Prostate gland (tissue), 2 donors: ENCODE results near the gene COL11A1. TPM values are rescaled to one million over a fixed set of nuclear protein-coding genes. Genes with fewer than 3 reads are reported as not detected.

Experiments
- DNase-seq: peaks from one replicate; pipeline ENCODE4 v3.0.0-alpha.2; 2019; ENCODE audit warnings: low spot score
- H3K27ac ChIP-seq, 2 donors: fragments of 200-600 bp; sonication (generic); 2 replicates each; pipeline ENCODE4 v1.5.1; 2017 to 2019
- H3K27me3 ChIP-seq: fragments of 200-600 bp; sonication (generic); replicated peaks from 2 replicates; pipeline ENCODE4 v1.5.1; 2019; ENCODE audit not compliant: insufficient read depth
- H3K36me3 ChIP-seq, 2 donors: fragments of 200-600 bp; sonication (generic); 1 replicate in 1 of 2; 2 replicates in 1 of 2; pipeline versions ENCODE4 v1.5.1 to v1.8.1; 2017 to 2019
- H3K4me1 ChIP-seq: fragments of 200-600 bp; sonication (generic); replicated peaks from 2 replicates; pipeline ENCODE4 v1.5.1; 2019
- H3K4me3 ChIP-seq, 2 donors: fragments of 200-600 bp; sonication (generic); 2 replicates each; pipeline ENCODE4 v1.5.1; 2017 to 2019
- H3K9me3 ChIP-seq: fragments of 200-600 bp; sonication (generic); 2 replicates; pipeline ENCODE4 v1.5.1; 2017
- CTCF ChIP-seq, 4 experiments: fragments of 200-600 bp in 2 of 4; fragments of 450-650 bp in 2 of 4; sonication (generic) in 2 of 4; IDR thresholded peaks; 1 replicate in 3 of 4; 2 replicates in 1 of 4; pipeline ENCODE4 v1.5.1; 2016 to 2019; ENCODE audit warnings: antibody characterized with exemption in 4 of 4, mild to moderate bottlenecking in 2 of 4, moderate library complexity in 2 of 4
- POLR2A ChIP-seq: fragments of 450-650 bp; IDR thresholded peaks from one replicate; pipeline ENCODE4 v1.6.1; 2016; ENCODE audit warnings: antibody characterized with exemption, mild to moderate bottlenecking
- POLR2AphosphoS5 ChIP-seq: sonication (generic); formaldehyde crosslinking; IDR thresholded peaks from one replicate; pipeline ENCODE4 v1.6.1; 2017; ENCODE audit warnings: antibody characterized with exemption
- WGBS: methylation state at CpG from one replicate; pipeline ENCODE4 v1.1.5; 2018; 5-methylcytosine and 5-hydroxymethylcytosine counted together
- intact Hi-C: fragments of 100-400 bp; cut with DNase I; formaldehyde crosslinking; loops from one replicate; pipeline ENCODE4 v1.14.2; 2022
- total RNA-seq, 2 donors: library from RNA; depleted of rRNA; stranded (reverse); fragments of >200 nt; gene quantifications; one replicate each; pipeline ENCODE4 v1.1.0, GENCODE V29; 2016

COL11A1 gene
- total RNA-seq, 2 donors from 2014 or later, result 0.51 TPM; not detected in 1

GRCh38 chr1:102840741-102841140, 267.6 kb downstream of the COL11A1 start:
- DNase-seq, result no peak
- Histone ChIP-seq H3K27ac (no peak overlapping the region), H3K4me3 (no peak overlapping the region), H3K27me3 (no peaks in the 10 kb centered on the region), H3K36me3 (no peaks in the 10 kb centered on the region), H3K9me3 (no peaks in the 10 kb centered on the region), H3K4me1 (no peaks in the 10 kb centered on the region)
- TF ChIP-seq CTCF (IDR thresholded peaks at IDR 0.05), result no peak
- no peak for TF ChIP-seq POLR2A
- no peak for TF ChIP-seq POLR2AphosphoS5
- WGBS, result 80% methylated on average over 5 of the region's 5 CpGs
- intact Hi-C loops, result no loop called here

GRCh38 chr1:102838016-102838415, 270.3 kb downstream of the COL11A1 start:
- Histone ChIP-seq H3K4me1 (no peaks in the 10 kb centered on the region), H3K4me3 (no peak overlapping the region), H3K36me3 (no peaks in the 10 kb centered on the region), H3K9me3 (no peaks in the 10 kb centered on the region), H3K27ac (no peak overlapping the region), H3K27me3 (no peaks in the 10 kb centered on the region)
- 38% methylated on average over 4 of the region's 4 CpGs for WGBS
- TF ChIP-seq CTCF (IDR thresholded peaks at IDR 0.05) (no peak), POLR2A (no peak), POLR2AphosphoS5 (no peak)
- no peak for DNase-seq
- intact Hi-C loops, result no loop called here

- no peak for TF ChIP-seq POLR2AphosphoS5
- TF ChIP-seq POLR2A, result no peak
- TF ChIP-seq CTCF (IDR thresholded peaks at IDR 0.05), result no peak
- no peak for DNase-seq
- Histone ChIP-seq H3K4me1 (no peaks in the 10 kb centered on the region), H3K9me3 (no peaks in the 10 kb centered on the region), H3K4me3 (no peak overlapping the region), H3K36me3 (no peaks in the 10 kb centered on the region), H3K27ac (no peak overlapping the region), H3K27me3 (no peaks in the 10 kb centered on the region)
- WGBS, result 22% methylated on average over 1 of the region's 1 CpG
- intact Hi-C loops, result no loop called here
These were observed 270.8 kb downstream of the COL11A1 start for GRCh38 chr1:102837551-102837950.

GRCh38 chr1:102836991-102837390, 271.3 kb downstream of the COL11A1 start:
- Histone ChIP-seq H3K27me3 (no peaks in the 10 kb centered on the region), H3K4me1 (no peaks in the 10 kb centered on the region), H3K36me3 (no peaks in the 10 kb centered on the region), H3K4me3 (no peak overlapping the region), H3K27ac (no peak overlapping the region), H3K9me3 (no peaks in the 10 kb centered on the region)
- intact Hi-C loops, result no loop called here
- no peak for DNase-seq
- WGBS, result 29% methylated on average over 2 of the region's 2 CpGs
- TF ChIP-seq POLR2A (no peak), POLR2AphosphoS5 (no peak), CTCF (IDR thresholded peaks at IDR 0.05) (no peak)

GRCh38 chr1:102834688-102835320, 273.5 kb downstream of the COL11A1 start:
- WGBS, result 67% methylated on average over 1 of the region's 1 CpG

More at GRCh38 chr1:102834688-102835320, 273.5 kb downstream of the COL11A1 start:
- no peak overlapping the region for H3K27ac ChIP-seq
- no peaks in the 10 kb centered on the region for H3K36me3 ChIP-seq
- no peaks in the 10 kb centered on the region for H3K4me1 ChIP-seq
- H3K9me3 ChIP-seq, result no peaks in the 10 kb centered on the region
- TF ChIP-seq CTCF (IDR thresholded peaks at IDR 0.05), result no peak
- TF ChIP-seq POLR2A, result no peak
- TF ChIP-seq POLR2AphosphoS5, result no peak
- no peaks in the 10 kb centered on the region for H3K27me3 ChIP-seq
- intact Hi-C loops, result no loop called here
- H3K4me3 ChIP-seq, result no peak overlapping the region
- no peak for DNase-seq
